HepG2 (cell line): ENCODE measurements around the gene HRCT1. TPM values are rescaled to one million over a fixed set of nuclear protein-coding genes. Genes with fewer than 3 reads are reported as not detected.

Source experiments
- CCDC6 ChIP-seq: sonication (generic); formaldehyde crosslinking; IDR thresholded peaks from 2 replicates; pipeline ENCODE4 v1.8.1; 2022; ENCODE audit warnings: mild to moderate bottlenecking, missing genetic modification reagents, moderate library complexity
- CTCF ChIP-seq: sonication (generic); formaldehyde crosslinking; IDR thresholded peaks from 2 replicates; pipeline ENCODE4 v1.5.0; 2020; ENCODE audit warnings: mild to moderate bottlenecking, missing genetic modification reagents, moderate library complexity
- FOXM1 ChIP-seq: sonication (generic); formaldehyde crosslinking; IDR thresholded peaks from 2 replicates; pipeline ENCODE4 v1.5.0; 2020; ENCODE audit warnings: missing genetic modification reagents
- ISX ChIP-seq: sonication (generic); formaldehyde crosslinking; conservative IDR thresholded peaks from 2 replicates; pipeline ENCODE4 v1.5.0; 2020; ENCODE audit warnings: missing genetic modification reagents
- SNRNP70 ChIP-seq: fragments of 200-400 bp; formaldehyde crosslinking; IDR thresholded peaks from 2 replicates; pipeline ENCODE4 v1.6.1; 2017; ENCODE audit warnings: mild to moderate bottlenecking, low read depth, low read length, moderate library complexity
- SOX5 ChIP-seq: IDR thresholded peaks from 2 replicates; pipeline ENCODE4 v1.6.1; 2016; ENCODE audit warnings: borderline replicate concordance
- SP1 ChIP-seq, 2 experiments: fragments of 450-650 bp in 1 of 2; sonication (generic) in 1 of 2; formaldehyde crosslinking in 1 of 2; IDR thresholded peaks; 2 replicates each; pipeline versions ENCODE4 v1.4.0 to v1.6.1; 2016 to 2020; ENCODE audit warnings: missing genetic modification reagents in 1 of 2
- TEAD2 ChIP-seq: sonication (generic); formaldehyde crosslinking; IDR thresholded peaks from 2 replicates; pipeline ENCODE4 v1.9.0; 2021; ENCODE audit warnings: missing genetic modification reagents
- ZBED4 ChIP-seq: sonication (generic); formaldehyde crosslinking; IDR thresholded peaks from 2 replicates; pipeline ENCODE4 v1.4.0; 2020; ENCODE audit warnings: missing genetic modification reagents, borderline replicate concordance
- ZC3H13 ChIP-seq: sonication (generic); formaldehyde crosslinking; IDR thresholded peaks from 2 replicates; pipeline ENCODE4 v1.8.1; 2023; ENCODE audit warnings: mild to moderate bottlenecking, missing genetic modification reagents, moderate library complexity
- ZFX ChIP-seq: sonication (generic); formaldehyde crosslinking; IDR thresholded peaks from 2 replicates; pipeline ENCODE4 v1.4.0; 2020; ENCODE audit warnings: mild to moderate bottlenecking, low read depth, missing genetic modification reagents, moderate library complexity
- ZNF564 ChIP-seq: sonication (generic); formaldehyde crosslinking; IDR thresholded peaks from 2 replicates; pipeline ENCODE4 v1.8.1; 2023; ENCODE audit warnings: mild to moderate bottlenecking, missing genetic modification reagents
- ZNF740 ChIP-seq: sonication (generic); formaldehyde crosslinking; IDR thresholded peaks from 2 replicates; pipeline ENCODE4 v1.4.0; 2020; ENCODE audit warnings: missing genetic modification reagents
- ZNF816 ChIP-seq: sonication (generic); formaldehyde crosslinking; IDR thresholded peaks from 2 replicates; pipeline ENCODE4 v1.8.0; 2022; ENCODE audit warnings: missing genetic modification reagents, mild to moderate bottlenecking, borderline replicate concordance
- ZNF883 ChIP-seq: sonication (generic); formaldehyde crosslinking; IDR thresholded peaks from 2 replicates; pipeline ENCODE4 v1.5.1; 2020; ENCODE audit warnings: mild to moderate bottlenecking, missing genetic modification reagents; ENCODE audit errors: not compliant biosample characterization
- polyA plus RNA-seq, 8 experiments: library from polyadenylated mRNA; depleted of rRNA in 3 of 8; stranded (reverse) in 7 of 8; unstranded in 1 of 8; fragments of >200 nt; fragmentation: Illumina TruSeq in 4 of 8; extraction: Trizol in 4 of 8; gene quantifications; 2 replicates each; pipeline versions ENCODE4 v1.2.1 to v1.2.3, GENCODE V29; 2011 to 2016; ENCODE audit warnings: low read depth in 4 of 8, missing spikeins in 1 of 8, mixed read lengths in 1 of 8; ENCODE audit not compliant: insufficient read depth in 1 of 8
- total RNA-seq, 5 experiments: library from RNA; depleted of rRNA; stranded (reverse); fragments of >200 nt; fragmentation: Illumina TruSeq; extraction: Trizol; gene quantifications; 2 replicates each; pipeline ENCODE4 v1.2.3, GENCODE V29; 2016; ENCODE audit warnings: low read depth in 1 of 5
- TF ChIP-seq, protein P1 (sequence below): sonication (generic); formaldehyde crosslinking; conservative IDR thresholded peaks from 2 replicates; pipeline ENCODE4 v1.8.1; 2023; ENCODE audit warnings: missing genetic modification reagents
- TF ChIP-seq, protein P2 (sequence below): sonication (generic); formaldehyde crosslinking; IDR thresholded peaks from 2 replicates; pipeline ENCODE4 v1.4.0; 2020; ENCODE audit warnings: missing genetic modification reagents, mild to moderate bottlenecking, borderline replicate concordance
- TF ChIP-seq, protein P3 (sequence below): IDR thresholded peaks from 2 replicates; pipeline ENCODE4 v1.6.1; 2012; ENCODE audit warnings: inconsistent platforms

The HRCT1 gene
- total and polyA plus RNA-seq, 2 of the 13 experiments (the other 11 are each of a cell fraction or from before 2014, with no cell fraction given), result 0.13 TPM; not detected in 1

DNA sequence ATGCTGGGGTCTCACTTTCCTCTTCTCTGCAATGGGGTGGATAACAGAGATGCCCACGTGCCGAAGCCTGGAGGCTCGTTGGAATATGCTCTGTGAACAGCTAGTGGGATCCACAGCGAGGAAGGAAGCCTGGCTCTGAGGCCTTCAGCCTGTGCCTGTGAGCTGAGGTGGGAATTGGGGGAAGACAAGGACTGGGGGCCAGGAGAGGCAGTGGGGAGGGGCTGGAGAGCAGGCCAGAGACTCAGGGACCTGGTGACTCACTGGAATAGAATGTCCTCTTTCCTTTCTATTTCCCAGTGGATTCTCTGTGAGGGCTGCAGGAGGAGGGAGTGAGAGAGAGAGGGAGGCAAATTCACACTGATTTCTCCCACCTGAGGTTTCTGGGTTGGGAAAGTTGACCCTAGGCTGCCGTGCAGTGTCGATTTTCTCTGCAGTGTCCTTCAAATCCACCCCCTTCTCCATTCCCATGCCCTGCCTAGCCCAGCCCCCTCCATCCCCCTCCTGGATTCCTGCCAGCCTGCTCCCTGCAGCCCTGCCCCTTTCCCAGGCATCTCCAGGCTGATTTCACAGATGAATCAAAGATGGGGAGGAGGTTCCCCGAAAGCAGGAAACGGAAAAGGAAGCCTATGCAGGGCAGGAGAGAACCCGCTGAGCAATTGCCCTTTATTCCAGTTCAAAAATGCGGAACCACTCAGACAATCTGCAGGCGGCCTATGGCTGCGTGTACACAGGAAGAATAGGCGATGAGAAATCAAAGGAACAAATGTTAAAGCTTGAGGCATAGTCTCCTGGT, 1.9 kb downstream of the HRCT1 start (continued):
- TF ChIP-seq SNRNP70 (no peak), ISX (CRISPR knock-in tag) (no peak), ZNF564 (no peak), SOX5 (CRISPR knock-in tag) (no peak), CCDC6 (CRISPR knock-in tag) (no peak), ZNF740 (no peak), CTCF (CRISPR knock-in tag) (no peak), ZNF816 (no peak), ZC3H13 (no peak), ZBED4 (CRISPR knock-in tag) (no peak), ZNF883 (CRISPR knock-in tag) (no peak), TEAD2 (CRISPR knock-in tag) (no peak), SP1 (IDR thresholded peaks at IDR 0.05) (no peak), SP1 (CRISPR knock-in tag; IDR thresholded peaks at IDR 0.05) (no peak), FOXM1 (no peak), ZFX (CRISPR knock-in tag) (no peak; the same call in 1 of the 2 replicates)
- TF ChIP-seq, protein P1, sequence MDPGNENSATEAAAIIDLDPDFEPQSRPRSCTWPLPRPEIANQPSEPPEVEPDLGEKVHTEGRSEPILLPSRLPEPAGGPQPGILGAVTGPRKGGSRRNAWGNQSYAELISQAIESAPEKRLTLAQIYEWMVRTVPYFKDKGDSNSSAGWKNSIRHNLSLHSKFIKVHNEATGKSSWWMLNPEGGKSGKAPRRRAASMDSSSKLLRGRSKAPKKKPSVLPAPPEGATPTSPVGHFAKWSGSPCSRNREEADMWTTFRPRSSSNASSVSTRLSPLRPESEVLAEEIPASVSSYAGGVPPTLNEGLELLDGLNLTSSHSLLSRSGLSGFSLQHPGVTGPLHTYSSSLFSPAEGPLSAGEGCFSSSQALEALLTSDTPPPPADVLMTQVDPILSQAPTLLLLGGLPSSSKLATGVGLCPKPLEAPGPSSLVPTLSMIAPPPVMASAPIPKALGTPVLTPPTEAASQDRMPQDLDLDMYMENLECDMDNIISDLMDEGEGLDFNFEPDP (CRISPR knock-in tag), result no peak
- TF ChIP-seq, protein P2, sequence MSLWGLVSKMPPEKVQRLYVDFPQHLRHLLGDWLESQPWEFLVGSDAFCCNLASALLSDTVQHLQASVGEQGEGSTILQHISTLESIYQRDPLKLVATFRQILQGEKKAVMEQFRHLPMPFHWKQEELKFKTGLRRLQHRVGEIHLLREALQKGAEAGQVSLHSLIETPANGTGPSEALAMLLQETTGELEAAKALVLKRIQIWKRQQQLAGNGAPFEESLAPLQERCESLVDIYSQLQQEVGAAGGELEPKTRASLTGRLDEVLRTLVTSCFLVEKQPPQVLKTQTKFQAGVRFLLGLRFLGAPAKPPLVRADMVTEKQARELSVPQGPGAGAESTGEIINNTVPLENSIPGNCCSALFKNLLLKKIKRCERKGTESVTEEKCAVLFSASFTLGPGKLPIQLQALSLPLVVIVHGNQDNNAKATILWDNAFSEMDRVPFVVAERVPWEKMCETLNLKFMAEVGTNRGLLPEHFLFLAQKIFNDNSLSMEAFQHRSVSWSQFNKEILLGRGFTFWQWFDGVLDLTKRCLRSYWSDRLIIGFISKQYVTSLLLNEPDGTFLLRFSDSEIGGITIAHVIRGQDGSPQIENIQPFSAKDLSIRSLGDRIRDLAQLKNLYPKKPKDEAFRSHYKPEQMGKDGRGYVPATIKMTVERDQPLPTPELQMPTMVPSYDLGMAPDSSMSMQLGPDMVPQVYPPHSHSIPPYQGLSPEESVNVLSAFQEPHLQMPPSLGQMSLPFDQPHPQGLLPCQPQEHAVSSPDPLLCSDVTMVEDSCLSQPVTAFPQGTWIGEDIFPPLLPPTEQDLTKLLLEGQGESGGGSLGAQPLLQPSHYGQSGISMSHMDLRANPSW (CRISPR knock-in tag), result no peak
- TF ChIP-seq, protein P3, sequence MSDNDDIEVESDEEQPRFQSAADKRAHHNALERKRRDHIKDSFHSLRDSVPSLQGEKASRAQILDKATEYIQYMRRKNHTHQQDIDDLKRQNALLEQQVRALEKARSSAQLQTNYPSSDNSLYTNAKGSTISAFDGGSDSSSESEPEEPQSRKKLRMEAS, result 0 out of 2 replicates have a peak, but pooled peaks have one; percentile 9
